ENCODE measurements around the gene RAB9A.

RAB9A gene

DNA sequence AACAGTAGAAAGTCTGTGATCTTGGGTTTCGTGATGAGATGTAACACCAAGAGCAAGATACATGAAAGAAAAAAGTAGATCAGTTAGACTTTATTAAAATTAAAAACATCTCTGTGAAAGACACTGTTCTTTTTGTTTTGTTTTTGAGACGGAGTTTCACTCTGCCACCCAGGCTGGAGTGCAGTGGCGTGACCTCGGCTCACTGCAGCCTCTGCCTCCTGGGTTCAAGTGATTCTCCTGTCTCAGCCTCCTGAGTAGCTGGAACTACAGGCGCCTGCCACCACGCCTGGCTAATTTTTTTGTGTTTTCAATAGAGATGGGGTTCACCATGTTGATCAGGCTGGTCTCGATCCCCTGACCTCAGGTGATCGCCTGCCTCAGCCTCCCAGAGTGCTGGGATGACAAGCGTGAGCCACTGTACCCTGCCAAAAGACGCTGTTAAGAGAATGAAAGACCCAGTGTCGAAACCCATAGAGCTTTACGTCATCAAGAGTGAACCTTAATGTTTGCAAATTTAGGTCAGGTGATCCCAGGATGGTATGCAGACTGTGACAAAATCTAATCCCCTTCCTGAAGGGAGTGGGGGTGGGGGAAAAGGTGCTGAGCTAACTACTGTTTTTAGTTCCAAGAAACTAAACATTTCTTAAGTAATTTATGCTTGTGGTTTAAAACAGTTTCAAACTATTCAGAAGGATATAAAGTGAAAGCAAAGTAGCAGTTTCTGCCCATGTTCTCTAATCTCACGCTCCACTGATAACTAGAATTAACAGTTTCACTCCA lies 53.7 kb downstream of the RAB9A start:
- in situ Hi-C loops (cut with HindIII; ENCODE audit: low sequenced_read_pairs) = no loop called here

DNA sequence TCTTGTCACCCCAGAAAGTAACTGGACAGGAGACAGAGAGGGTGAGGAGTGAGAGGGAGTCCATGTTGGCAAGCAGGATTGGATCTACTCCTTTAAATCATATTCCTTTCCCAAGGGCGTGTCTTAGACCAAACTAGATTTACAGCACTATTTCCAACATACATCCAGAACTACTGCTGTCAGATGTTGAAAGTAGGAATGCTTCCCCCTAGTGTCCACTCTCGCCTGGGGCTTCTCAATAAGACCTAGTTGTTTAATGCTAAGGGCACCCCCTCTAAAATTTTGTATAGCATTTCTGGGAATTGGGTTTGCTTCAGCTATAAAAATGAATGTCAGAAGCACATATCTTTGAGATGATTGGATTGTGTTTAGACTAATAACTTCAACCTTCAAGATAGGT lies 58.9 kb downstream of the RAB9A start:
- in situ Hi-C loops (cut with HindIII; ENCODE audit: low sequenced_read_pairs) = no loop called here

DNA sequence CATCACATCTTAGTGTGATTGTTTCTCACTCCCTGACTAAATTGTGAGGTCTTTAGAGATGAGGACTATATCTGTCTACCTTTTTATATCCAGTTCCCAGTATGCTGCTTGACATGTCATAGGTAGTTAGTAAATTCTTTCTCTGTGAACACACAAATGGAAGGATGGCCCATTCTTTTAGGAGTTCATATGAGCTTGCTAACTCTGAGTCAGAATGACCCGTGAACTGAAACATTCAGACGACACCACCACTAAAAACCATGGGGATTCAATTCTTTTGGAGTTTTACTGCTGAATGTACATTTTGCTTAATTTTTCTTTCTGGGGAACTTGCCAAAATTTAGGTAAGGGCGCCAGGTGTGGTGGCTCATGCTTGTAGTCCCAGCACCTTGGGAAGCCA lies 59.6 kb downstream of the RAB9A start:
- in situ Hi-C loops (cut with HindIII; ENCODE audit: low sequenced_read_pairs) = no loop called here

DNA sequence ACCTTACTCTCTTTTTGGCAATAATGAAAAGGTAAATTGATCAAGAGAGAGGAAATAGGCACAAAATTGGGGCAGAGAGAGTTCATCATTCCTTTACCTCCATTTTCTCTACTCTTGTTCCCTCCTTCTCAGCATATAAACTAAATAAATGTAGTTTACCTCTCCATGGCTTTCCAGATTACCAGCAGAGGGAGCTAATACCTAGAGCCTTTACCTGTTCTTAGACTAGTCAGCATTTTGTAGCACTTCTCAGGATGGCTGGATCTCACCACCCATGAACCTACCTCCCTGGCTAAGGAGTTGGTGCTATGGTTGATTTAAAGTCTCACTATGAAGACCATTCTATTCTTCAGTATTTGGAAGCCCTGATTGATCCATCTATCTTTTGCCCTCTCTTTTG lies 61.3 kb downstream of the RAB9A start:
- in situ Hi-C loops (cut with HindIII; ENCODE audit: low sequenced_read_pairs) = no loop called here

DNA sequence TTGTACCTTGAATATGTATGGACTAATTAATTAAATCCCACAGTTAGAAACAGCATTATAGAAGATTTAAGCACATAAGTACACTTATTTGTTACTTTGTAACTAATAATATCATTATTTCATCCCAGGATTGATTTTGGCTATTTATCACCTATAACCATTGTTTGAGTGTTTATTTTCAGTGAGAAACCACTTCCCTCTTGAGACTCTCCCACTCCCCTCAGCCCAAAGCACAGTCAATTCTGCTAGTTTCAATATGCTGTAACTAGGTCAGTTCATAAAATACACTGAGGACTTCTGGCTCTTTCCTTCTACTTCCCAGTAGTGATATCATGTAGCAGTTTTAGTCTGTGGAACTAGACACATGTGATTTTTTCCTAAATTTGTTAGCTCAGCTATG lies 61.9 kb downstream of the RAB9A start:
- in situ Hi-C loops (cut with HindIII; ENCODE audit: low sequenced_read_pairs) = no loop called here

DNA sequence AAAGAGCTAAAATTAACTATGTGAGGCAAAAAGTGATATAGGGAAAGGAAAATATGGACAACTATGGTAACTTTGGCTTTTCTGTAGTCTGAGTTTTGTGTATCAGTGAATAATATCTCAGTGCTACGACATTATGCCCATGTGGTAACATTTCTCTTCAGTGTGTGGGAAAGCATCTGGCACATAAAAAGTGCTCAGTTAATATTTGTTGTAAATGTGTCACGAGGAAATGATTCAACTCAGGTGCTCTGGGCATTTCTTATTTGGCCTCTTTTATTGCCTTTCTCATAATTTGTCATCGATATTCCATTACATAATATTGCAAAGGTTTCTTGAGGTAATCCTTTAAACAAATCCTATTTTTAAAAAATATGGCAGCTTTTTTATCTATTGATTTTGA lies 63.2 kb downstream of the RAB9A start:
- in situ Hi-C loops (cut with HindIII; ENCODE audit: low sequenced_read_pairs) = no loop called here

DNA sequence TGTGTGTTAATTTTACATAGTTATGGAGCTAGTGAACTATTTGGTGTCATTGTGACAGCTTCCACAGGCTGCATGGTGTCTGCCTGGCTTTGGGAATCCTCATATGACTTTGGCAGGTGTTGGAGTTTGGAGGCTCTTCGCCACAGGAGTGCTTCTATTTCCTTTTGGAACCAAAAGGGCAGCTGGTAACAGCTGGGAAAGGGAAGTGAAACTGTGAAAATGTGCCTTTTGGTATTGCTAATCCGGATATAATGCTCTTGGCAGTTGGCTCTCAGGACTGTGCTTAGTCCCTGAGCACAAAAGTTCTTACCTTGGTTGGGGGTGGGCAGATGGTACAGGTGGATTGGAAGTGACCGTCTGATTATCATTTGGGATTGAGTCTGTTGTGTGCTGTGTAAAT lies 63.7 kb downstream of the RAB9A start:
- in situ Hi-C loops (cut with HindIII; ENCODE audit: low sequenced_read_pairs) = no loop called here

DNA sequence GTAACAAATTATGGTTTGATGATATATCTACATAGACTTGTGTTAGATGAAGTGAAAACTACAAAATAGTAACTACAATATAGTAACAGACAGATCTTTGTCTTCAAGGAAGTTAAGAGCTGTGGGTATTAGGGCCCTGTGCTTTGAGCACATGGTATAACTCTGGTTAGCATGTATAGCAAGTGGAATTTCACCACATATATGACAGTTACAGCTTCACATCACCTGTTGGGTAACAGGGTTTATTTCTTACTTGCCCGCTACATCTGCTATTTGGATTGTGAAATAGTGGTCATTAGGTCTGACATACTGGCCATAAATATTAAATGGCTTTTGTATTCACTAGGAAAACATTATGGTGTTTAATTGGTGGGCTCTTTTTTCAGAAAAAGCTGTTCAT lies 65.8 kb downstream of the RAB9A start:
- in situ Hi-C loops (cut with HindIII; ENCODE audit: low sequenced_read_pairs) = no loop called here

DNA sequence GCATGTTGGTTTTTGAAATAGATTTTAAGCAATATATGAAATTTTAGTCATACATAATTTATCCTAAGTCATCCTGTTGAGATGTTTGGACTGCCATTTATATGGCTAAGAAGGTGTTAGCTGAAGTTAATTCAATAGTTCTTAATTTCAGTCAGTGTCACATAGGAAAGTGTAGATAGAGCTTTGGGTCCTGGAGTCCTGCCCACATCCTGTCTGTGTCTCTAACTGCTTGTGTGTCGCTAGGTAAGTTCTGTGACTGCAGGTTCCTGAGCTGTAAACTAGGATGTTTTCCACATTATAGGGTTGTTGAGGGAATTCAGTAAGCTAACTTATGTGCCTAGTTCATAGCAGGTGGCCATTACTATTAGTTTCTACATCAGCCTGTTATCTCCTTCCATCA lies 66.3 kb downstream of the RAB9A start:
- in situ Hi-C loops (cut with HindIII; ENCODE audit: low sequenced_read_pairs) = no loop called here

DNA sequence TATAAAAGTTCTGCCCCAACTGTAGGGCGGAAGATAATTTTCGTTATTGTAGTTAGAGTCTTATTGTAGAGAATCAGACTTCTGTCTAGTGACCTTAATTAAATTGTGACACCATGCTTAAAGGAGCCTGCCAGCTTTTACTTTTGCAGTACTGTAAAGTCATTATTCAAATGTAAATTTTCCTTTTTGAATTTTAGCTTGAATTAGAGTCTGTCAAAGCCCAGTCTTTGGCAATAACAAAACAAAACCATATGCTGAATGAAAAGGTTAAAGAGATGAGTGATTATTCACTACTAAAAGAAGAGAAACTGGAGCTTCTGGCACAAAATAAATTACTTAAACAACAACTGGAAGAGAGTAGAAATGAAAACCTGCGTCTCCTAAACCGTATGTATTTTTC lies 67.5 kb downstream of the RAB9A start:
- in situ Hi-C loops (cut with HindIII; ENCODE audit: low sequenced_read_pairs) = no loop called here

DNA sequence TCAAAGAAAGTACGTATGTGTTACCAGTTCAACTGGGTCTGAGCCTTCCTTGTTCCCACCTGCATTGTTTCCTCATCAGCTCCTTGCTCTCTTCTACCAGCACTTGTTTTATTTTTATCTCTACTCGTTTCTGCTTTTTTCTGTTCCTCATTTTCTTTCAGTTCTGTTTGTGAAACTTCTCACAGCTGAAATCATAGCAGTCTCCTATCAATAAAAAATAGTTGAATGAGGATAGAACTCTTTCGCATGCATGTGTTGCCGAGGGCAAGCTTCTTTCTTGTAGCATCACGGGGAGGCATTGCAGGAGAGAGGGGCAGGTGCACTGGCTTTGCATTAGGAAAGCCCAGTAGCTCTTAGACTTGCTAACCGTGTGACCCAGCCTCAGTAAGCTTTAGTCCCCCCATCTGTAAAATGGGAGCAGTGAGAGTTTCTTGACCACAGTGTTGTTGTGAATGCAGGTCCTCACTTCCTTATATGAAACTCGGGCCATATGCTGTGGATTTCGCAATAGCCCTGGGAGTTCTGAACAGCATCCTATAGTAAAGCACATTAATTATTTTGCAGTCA lies 70.3 kb downstream of the RAB9A start:
- in situ Hi-C loops (cut with HindIII; ENCODE audit: low sequenced_read_pairs) = no loop called here

Data from DLD1 (cell line).